ENCODE results near the gene PSMD12. TPM values are rescaled to one million over a fixed set of nuclear protein-coding genes. Genes with fewer than 3 reads are reported as not detected.

Gene PSMD12
- total and polyA plus RNA-seq, 8 donors: 4.9 to 44.6 (median 17.4) TPM

DNA sequence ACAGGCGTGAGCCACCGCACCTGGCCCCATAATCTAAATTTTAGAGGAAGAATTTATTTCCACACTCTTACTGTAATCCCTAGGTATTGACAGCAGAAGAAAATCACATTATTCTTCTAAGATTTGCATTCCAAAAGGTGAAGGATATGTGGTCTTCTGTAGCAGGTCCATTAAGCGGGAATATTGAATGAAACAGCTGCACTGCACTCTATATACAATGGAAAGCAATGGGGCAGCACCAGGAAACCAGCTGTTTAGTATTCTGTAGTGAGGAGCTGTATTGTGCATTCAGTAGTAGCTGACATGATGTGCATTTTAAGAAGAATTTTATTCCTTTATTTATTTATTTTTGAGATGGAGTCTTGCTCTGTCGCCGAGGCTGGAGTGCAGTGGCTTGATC is 49.6 kb downstream of the PSMD12 start:
- H3K4me1 ChIP-seq: peaks cover 0 to under 1% (median 0%) of the 10 kb centered on the region in 4 donors
- intact Hi-C loops (cut with DNase I; ENCODE audit: low total_unique reads): no loop called here
- no peaks in the 10 kb centered on the region for H3K27me3 ChIP-seq
- no peak overlapping the region for H3K4me3 ChIP-seq
- no peak overlapping the region for H3K27ac ChIP-seq
- no peak for DNase-seq
- TF ChIP-seq EP300 (IDR thresholded peaks at IDR 0.05): no peak
- TF ChIP-seq POLR2AphosphoS5 (IDR thresholded peaks at IDR 0.05): no peak
- TF ChIP-seq, protein P1, sequence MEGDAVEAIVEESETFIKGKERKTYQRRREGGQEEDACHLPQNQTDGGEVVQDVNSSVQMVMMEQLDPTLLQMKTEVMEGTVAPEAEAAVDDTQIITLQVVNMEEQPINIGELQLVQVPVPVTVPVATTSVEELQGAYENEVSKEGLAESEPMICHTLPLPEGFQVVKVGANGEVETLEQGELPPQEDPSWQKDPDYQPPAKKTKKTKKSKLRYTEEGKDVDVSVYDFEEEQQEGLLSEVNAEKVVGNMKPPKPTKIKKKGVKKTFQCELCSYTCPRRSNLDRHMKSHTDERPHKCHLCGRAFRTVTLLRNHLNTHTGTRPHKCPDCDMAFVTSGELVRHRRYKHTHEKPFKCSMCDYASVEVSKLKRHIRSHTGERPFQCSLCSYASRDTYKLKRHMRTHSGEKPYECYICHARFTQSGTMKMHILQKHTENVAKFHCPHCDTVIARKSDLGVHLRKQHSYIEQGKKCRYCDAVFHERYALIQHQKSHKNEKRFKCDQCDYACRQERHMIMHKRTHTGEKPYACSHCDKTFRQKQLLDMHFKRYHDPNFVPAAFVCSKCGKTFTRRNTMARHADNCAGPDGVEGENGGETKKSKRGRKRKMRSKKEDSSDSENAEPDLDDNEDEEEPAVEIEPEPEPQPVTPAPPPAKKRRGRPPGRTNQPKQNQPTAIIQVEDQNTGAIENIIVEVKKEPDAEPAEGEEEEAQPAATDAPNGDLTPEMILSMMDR (IDR thresholded peaks at IDR 0.05): no peak
- TF ChIP-seq POLR2A (IDR thresholded peaks at IDR 0.05): no peak
- H3K9me3 ChIP-seq: no peaks in the 10 kb centered on the region
- H3K36me3 ChIP-seq: no peaks in the 10 kb centered on the region
- WGBS, 5 donors: 91 to 100% (median 93%) methylated on average over 5 of the region's 5 CpGs

DNA sequence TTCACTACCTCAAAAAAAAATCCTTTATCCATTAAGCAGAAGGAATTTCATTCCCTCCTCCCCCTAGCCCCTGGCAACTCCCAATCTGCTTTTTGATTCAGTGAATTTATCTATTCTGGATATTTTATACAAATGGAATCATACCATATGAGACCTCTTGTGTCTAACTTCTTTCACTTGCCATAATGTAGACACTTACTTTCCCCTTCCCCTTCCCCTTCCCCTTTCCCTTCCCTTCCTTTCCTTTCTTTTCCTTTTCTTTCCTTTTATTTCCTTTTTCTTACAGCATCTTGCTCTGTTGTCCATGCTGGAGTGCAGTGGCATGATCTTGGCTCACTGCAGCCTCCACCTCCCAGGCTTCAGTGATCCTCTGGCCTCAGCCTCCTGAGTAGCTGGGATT is 50.5 kb downstream of the PSMD12 start:
- Histone ChIP-seq H3K4me1 (no peaks in the 10 kb centered on the region), H3K36me3 (no peaks in the 10 kb centered on the region), H3K4me3 (no peak overlapping the region), H3K9me3 (no peaks in the 10 kb centered on the region), H3K27me3 (no peaks in the 10 kb centered on the region), H3K27ac (no peak overlapping the region)
- no peak for DNase-seq
- no peak for TF ChIP-seq EP300 (IDR thresholded peaks at IDR 0.05)
- TF ChIP-seq POLR2A (IDR thresholded peaks at IDR 0.05): no peak
- TF ChIP-seq, protein P1 (IDR thresholded peaks at IDR 0.05): no peak
- no peak for TF ChIP-seq POLR2AphosphoS5 (IDR thresholded peaks at IDR 0.05)
- intact Hi-C loops (cut with DNase I; ENCODE audit: low total_unique reads): no loop called here

DNA sequence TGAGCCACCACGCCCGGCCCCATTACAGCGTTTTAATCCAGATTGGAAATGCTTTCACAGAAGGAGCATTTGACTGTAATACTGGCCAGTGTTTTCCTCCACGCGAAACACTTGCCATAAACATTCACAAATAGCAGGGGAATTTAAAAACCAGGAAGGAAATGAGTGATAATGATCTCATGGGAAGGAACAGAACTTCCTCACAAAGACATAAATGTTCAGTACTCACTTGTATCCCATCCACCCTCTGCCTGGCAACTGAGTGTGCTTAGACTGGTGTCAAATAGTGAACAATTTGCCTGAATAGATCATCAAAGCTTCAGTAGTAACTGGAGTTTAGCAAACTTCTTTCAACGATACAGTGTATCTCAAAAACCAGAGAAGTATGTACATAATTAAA is 54.1 kb downstream of the PSMD12 start:
- H3K27me3 ChIP-seq: no peaks in the 10 kb centered on the region
- no peak overlapping the region for H3K4me3 ChIP-seq
- no peak for DNase-seq
- 64 to 72% (median 68%) methylated on average over 6 of the region's 6 CpGs for WGBS, 5 donors
- H3K27ac ChIP-seq: no peak overlapping the region
- no peaks in the 10 kb centered on the region for H3K4me1 ChIP-seq
- TF ChIP-seq, protein P1 (IDR thresholded peaks at IDR 0.05): no peak
- TF ChIP-seq POLR2AphosphoS5 (IDR thresholded peaks at IDR 0.05) (no peak), POLR2A (IDR thresholded peaks at IDR 0.05) (no peak), EP300 (IDR thresholded peaks at IDR 0.05) (no peak)
- no peaks in the 10 kb centered on the region for H3K36me3 ChIP-seq
- no peaks in the 10 kb centered on the region for H3K9me3 ChIP-seq
- intact Hi-C loops (cut with DNase I; ENCODE audit: low total_unique reads): no loop called here

DNA sequence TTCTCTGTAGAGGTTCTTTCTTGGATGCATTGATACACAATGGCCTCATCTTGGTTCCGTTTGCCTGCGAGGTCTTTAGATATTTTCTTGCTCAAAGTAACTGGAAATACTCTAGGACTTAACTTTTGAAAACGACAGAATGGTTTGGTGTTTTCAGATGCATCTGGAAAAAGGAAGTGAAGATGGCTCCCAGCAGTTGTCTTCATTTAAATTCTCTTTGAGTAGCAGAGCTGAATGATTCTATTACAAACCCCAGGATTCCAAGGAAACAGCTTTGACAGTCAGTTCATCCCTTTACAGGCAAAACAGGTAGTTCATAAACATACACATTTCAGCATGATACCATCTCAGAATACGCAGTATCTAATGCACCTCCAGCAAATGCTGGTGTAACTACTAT is 54.8 kb downstream of the PSMD12 start:
- no peak for TF ChIP-seq EP300 (IDR thresholded peaks at IDR 0.05)
- no peak for TF ChIP-seq POLR2AphosphoS5 (IDR thresholded peaks at IDR 0.05)
- no peak for TF ChIP-seq POLR2A (IDR thresholded peaks at IDR 0.05)
- TF ChIP-seq, protein P1 (IDR thresholded peaks at IDR 0.05): no peak
- H3K27ac ChIP-seq: no peak overlapping the region
- no peaks in the 10 kb centered on the region for H3K9me3 ChIP-seq
- DNase-seq: no peak
- H3K27me3 ChIP-seq: no peaks in the 10 kb centered on the region
- H3K4me1 ChIP-seq: no peaks in the 10 kb centered on the region
- intact Hi-C loops (cut with DNase I; ENCODE audit: low total_unique reads): no loop called here
- 75 to 84% (median 78%) methylated on average over 4 of the region's 4 CpGs for WGBS, 5 donors
- no peak overlapping the region for H3K4me3 ChIP-seq
- H3K36me3 ChIP-seq: no peaks in the 10 kb centered on the region

Data from stomach (tissue), 9 donors.